ENCODE data around the gene SLC47A1. TPM values are rescaled to one million over a fixed set of nuclear protein-coding genes. Genes with fewer than 3 reads are reported as not detected.
A peak's percentile ranks its signal among the peaks of the same experiment; 100 is the strongest.

SLC47A1 gene
- total RNA-seq, 3 donors from 2014 or later: 3.8 to 22.1 (median 8.8) TPM

GRCh38 chr17:19570544-19571062 lies 36.9 kb downstream of the SLC47A1 start:
- no peak for DNase-seq (ENCODE audit: low spot score in 2 of 2)
- H3K9me3 ChIP-seq: no peaks in the 10 kb centered on the region
- TF ChIP-seq POLR2A (IDR thresholded peaks at IDR 0.05) (no peak), CTCF (IDR thresholded peaks at IDR 0.05) (no peak), POLR2AphosphoS5 (IDR thresholded peaks at IDR 0.05) (no peak)
- H3K27me3 ChIP-seq: no peaks in the 10 kb centered on the region
- intact Hi-C loops (cut with DNase I; ENCODE audit: low total_unique reads): no loop called here
- no peak overlapping the region for H3K27ac ChIP-seq
- no peaks in the 10 kb centered on the region for H3K4me1 ChIP-seq
- no peaks in the 10 kb centered on the region for H3K36me3 ChIP-seq
- H3K4me3 ChIP-seq: no peak overlapping the region

GRCh38 chr17:19573075-19573474 lies 39.4 kb downstream of the SLC47A1 start:
- intact Hi-C loops (cut with DNase I; ENCODE audit: low total_unique reads): no loop called here

GRCh38 chr17:19574956-19575355 lies 41.3 kb downstream of the SLC47A1 start:
- no peak for DNase-seq (ENCODE audit: low spot score in 2 of 2)
- no peaks in the 10 kb centered on the region for H3K36me3 ChIP-seq
- no peaks in the 10 kb centered on the region for H3K4me1 ChIP-seq
- H3K4me3 ChIP-seq: no peak overlapping the region
- H3K9me3 ChIP-seq: no peaks in the 10 kb centered on the region
- intact Hi-C loops (cut with DNase I; ENCODE audit: low total_unique reads): no loop called here
- peaks cover 0 to 6% of the 10 kb centered on the region in 2 donors for H3K27me3 ChIP-seq
- TF ChIP-seq POLR2A (IDR thresholded peaks at IDR 0.05) (no peak), CTCF (IDR thresholded peaks at IDR 0.05) (no peak), POLR2AphosphoS5 (IDR thresholded peaks at IDR 0.05) (no peak)
- H3K27ac ChIP-seq: no peak overlapping the region

More at GRCh38 chr17:19573075-19573474, 39.4 kb downstream of the SLC47A1 start:
- Histone ChIP-seq H3K27me3 (no peaks in the 10 kb centered on the region), H3K4me1 (no peaks in the 10 kb centered on the region), H3K27ac (no peak overlapping the region), H3K36me3 (no peaks in the 10 kb centered on the region), H3K9me3 (no peaks in the 10 kb centered on the region), H3K4me3 (no peak overlapping the region)
- no peak for DNase-seq (ENCODE audit: low spot score in 2 of 2)
- TF ChIP-seq POLR2AphosphoS5 (IDR thresholded peaks at IDR 0.05) (no peak), POLR2A (IDR thresholded peaks at IDR 0.05) (no peak), CTCF (IDR thresholded peaks at IDR 0.05) (no peak)

GRCh38 chr17:19578545-19578944 lies 44.9 kb downstream of the SLC47A1 start:
- intact Hi-C loops (cut with DNase I; ENCODE audit: low total_unique reads): no loop called here
- no peak overlapping the region for H3K27ac ChIP-seq
- peaks cover 0 to 13% of the 10 kb centered on the region in 2 donors for H3K27me3 ChIP-seq
- H3K36me3 ChIP-seq: no peaks in the 10 kb centered on the region
- H3K4me3 ChIP-seq: no peak overlapping the region
- TF ChIP-seq POLR2AphosphoS5 (IDR thresholded peaks at IDR 0.05) (no peak), POLR2A (IDR thresholded peaks at IDR 0.05) (no peak), CTCF (IDR thresholded peaks at IDR 0.05) (no peak)
- DNase-seq (ENCODE audit: low spot score in 2 of 2): no peak
- no peaks in the 10 kb centered on the region for H3K9me3 ChIP-seq
- H3K4me1 ChIP-seq: no peaks in the 10 kb centered on the region

- H3K36me3 ChIP-seq: no peaks in the 10 kb centered on the region
- intact Hi-C loops (cut with DNase I; ENCODE audit: low total_unique reads): no loop called here
- no peaks in the 10 kb centered on the region for H3K4me1 ChIP-seq
- peak overlapping the region in 1 of 2 donors; percentile 58 for H3K27ac ChIP-seq
- DNase-seq (ENCODE audit: low spot score in 2 of 2): no peak
- no peaks in the 10 kb centered on the region for H3K9me3 ChIP-seq
- TF ChIP-seq POLR2AphosphoS5 (IDR thresholded peaks at IDR 0.05) (no peak), POLR2A (IDR thresholded peaks at IDR 0.05) (no peak), CTCF (IDR thresholded peaks at IDR 0.05) (no peak)
- H3K4me3 ChIP-seq: peak overlapping the region; percentile 40 to 80 (median 52)
- peaks cover 0 to 13% of the 10 kb centered on the region in 2 donors for H3K27me3 ChIP-seq
Observed at GRCh38 chr17:19579192-19579761, 45.6 kb downstream of the SLC47A1 start.
